HG02571 (cell line): ENCODE results near the gene LCT.
A peak's percentile ranks its signal among the peaks of the same experiment; 100 is the strongest.
"Not testable (repeated sequence)": the region's sequence is repeated elsewhere in the genome, so short reads cannot be mapped to it uniquely, and the experiment has no call there.

Source experiments
- ATAC-seq: cut with Tn5 transposase; IDR thresholded peaks from one replicate; pipeline ENCODE4 v1.9.1; 2021; ENCODE audit warnings: mild to moderate bottlenecking, moderate library complexity; ENCODE audit not compliant: unreplicated experiment

Gene LCT

GRCh38 chr2:135832891-135833290 lies 4.1 kb downstream of the LCT start:
- ATAC-seq, result no peak

GRCh38 chr2:135831180-135831812 lies 5.7 kb downstream of the LCT start:
- no peak for ATAC-seq

- no peak for ATAC-seq
Measured at GRCh38 chr2:135829378-135830135, 7.4 kb downstream of the LCT start.

GRCh38 chr2:135826544-135826943 lies 10.4 kb downstream of the LCT start:
- ATAC-seq, result no peak

GRCh38 chr2:135825550-135826176 lies 11.3 kb downstream of the LCT start:
- no peak for ATAC-seq

GRCh38 chr2:135825131-135825530 lies 11.9 kb downstream of the LCT start:
- no peak for ATAC-seq

- no peak for ATAC-seq
Measured at GRCh38 chr2:135822855-135823254, 14.1 kb downstream of the LCT start.

- no peak for ATAC-seq
Measured at GRCh38 chr2:135821190-135821589, 15.8 kb downstream of the LCT start.

GRCh38 chr2:135820003-135820618 lies 16.9 kb downstream of the LCT start:
- peak; percentile 66 for ATAC-seq

GRCh38 chr2:135818937-135819610 lies 17.9 kb downstream of the LCT start:
- ATAC-seq, result no peak

- no peak for ATAC-seq
Measured at GRCh38 chr2:135817951-135818350, 19.0 kb downstream of the LCT start.

GRCh38 chr2:135817466-135817865 lies 19.5 kb downstream of the LCT start:
- ATAC-seq, result no peak

GRCh38 chr2:135815269-135815668 lies 21.7 kb downstream of the LCT start:
- ATAC-seq, result no peak

GRCh38 chr2:135812907-135813511 lies 24.0 kb downstream of the LCT start:
- ATAC-seq, result no peak

- not testable (repeated sequence) for ATAC-seq
Measured at GRCh38 chr2:135807874-135808273, 29.1 kb downstream of the LCT start.

- no peak for ATAC-seq
Measured at GRCh38 chr2:135803278-135803677, 33.7 kb downstream of the LCT start.

- no peak for ATAC-seq
Measured at GRCh38 chr2:135802350-135802749, 34.6 kb downstream of the LCT start.

- ATAC-seq, result no peak
Measured at GRCh38 chr2:135800513-135801460, 36.2 kb downstream of the LCT start.

GRCh38 chr2:135799738-135800137 lies 37.2 kb downstream of the LCT start:
- no peak for ATAC-seq

GRCh38 chr2:135798762-135799161 lies 38.2 kb downstream of the LCT start:
- ATAC-seq, result no peak
